Right ventricle myocardium inferior (tissue), 1 donor: ENCODE results near the gene NLRC4. TPM values are rescaled to one million over a fixed set of nuclear protein-coding genes. Genes with fewer than 3 reads are reported as not detected.
"Not testable (repeated sequence)": the region's sequence is repeated elsewhere in the genome, so short reads cannot be mapped to it uniquely, and the experiment has no call there.

Experiments
- ATAC-seq: fragments of 200-7000 bp; cut with Tn5 transposase; one replicate; pipeline ENCODE4 v1.9.1; 2020; ENCODE audit warnings: mild to moderate bottlenecking, moderate library complexity
- DNase-seq: peaks from one replicate; pipeline ENCODE4 v3.0.0; 2021; ENCODE audit errors: missing footprints
- intact Hi-C: fragments of 100-400 bp; cut with DNase I; formaldehyde crosslinking; loops from one replicate; pipeline ENCODE4 v1.11.0; 2022
- total RNA-seq: library from RNA; stranded (reverse); fragmentation: NEBNext Ultra II Directional; extraction: Animal tissue kit (Norgen Biotek cat#: 25700); gene quantifications from one replicate; pipeline ENCODE4 v1.2.1, GENCODE V29; 2021
- donor health status: DM: no; HTN: yes; CAD: no; lungs with severe emphysema.

The NLRC4 gene
- total RNA-seq, 1 donor from 2014 or later = 1.4 TPM

DNA sequence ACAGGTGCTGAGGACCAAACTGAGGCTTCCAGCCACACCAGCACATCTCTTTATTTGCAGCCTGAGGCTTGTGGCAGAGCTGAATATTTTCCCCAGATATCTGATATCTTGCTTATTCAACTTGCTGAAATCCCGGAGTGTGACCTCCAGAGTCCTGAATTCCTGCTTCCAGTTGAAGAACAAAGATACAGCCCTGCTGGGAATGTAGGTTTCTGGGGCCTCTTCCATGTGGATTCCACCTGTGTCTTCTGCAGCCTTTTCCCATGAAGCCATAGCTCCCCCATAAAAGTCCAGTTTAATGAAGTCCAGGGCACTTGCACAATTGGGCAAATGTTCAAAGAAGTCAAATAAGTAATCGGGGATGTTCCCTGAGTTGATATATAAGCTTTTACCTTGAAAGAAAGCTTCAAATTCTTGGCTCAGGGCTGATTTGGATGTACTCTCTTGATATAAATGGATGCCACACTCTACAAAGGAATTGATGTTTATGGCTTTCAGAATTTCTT lies 14.9 kb downstream of the NLRC4 start:
- no peak for DNase-seq
- intact Hi-C loops = no loop called here
- ATAC-seq = no peak

DNA sequence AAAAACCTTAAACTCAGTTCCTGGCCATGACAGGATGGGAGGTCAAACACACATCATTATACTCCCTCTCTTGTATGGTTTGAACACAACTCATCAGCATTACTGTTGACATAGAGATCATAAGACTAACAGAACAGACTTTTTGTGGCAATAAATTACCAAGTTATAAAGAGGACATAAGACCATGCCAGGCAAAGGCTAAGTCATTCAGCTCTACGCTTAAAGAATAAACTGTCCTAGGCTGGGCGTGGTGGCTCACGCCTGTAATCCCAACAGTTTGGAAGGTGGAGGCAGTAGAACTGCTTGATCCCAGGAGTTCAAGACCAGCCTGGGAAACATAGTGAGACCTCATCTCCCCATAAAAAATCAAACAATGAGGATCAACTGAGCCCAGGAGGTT lies 16.4 kb downstream of the NLRC4 start:
- DNase-seq (no peak), ATAC-seq (no peak)
- intact Hi-C loops = no loop called here

DNA sequence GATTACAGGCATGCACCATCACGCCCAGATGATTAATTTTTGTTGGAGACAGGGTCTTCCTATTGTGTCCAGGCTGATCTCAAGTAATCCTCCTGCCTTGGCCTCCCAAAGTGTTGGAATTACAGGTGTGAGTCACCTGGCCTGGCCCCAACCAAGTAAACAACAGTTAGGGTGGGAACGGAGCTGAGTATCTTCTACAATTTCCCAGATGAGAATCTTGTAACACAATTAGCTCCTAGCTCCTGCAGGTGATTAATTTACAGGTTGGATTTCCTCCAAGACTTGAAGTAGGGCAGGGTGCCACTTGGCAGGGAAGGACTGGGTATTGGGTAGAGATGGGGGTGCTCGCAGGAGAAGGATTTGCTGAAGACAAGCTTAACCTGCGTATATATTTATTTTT lies 17.8 kb downstream of the NLRC4 start:
- ATAC-seq = no peak
- intact Hi-C loops = no loop called here
- DNase-seq = no peak

DNA sequence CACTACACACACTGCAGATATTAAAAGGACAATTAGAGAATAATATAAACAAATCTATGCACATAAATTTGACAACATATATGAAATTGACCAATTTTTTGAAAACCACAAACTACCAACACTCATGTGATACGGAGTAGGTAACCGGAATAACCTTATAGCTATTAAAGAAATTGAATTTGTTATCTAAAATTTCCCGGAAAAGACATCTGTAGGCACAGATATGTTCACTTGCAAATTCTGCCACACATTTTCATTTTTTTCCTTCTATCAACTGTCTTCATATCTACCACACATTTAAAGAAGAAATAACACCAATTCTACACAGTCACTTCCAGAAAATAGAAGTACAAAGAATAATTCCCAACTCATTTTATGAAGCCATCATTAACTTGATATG lies 22.4 kb downstream of the NLRC4 start:
- ATAC-seq = no peak
- intact Hi-C loops = no loop called here
- DNase-seq = no peak

DNA sequence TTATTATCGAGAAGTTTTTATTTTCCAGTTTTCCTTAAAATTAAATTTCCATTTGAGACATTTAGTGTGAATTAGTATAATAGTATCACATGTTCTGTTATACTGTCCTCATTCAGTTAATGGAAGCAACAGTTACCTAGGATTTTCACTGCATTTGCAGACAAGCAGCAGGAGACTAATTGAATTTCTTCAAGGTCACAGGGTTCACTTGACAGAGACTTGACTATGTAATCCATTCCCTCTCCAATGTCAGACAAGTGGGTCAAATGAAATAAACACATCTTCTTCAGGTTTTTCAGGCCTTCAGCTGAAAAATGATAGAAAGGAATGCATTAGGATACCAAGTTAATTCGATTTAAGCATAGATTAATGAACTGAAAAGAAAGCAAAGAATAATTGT lies 26.7 kb downstream of the NLRC4 start:
- no peak for ATAC-seq
- DNase-seq = no peak
- intact Hi-C loops = no loop called here

DNA sequence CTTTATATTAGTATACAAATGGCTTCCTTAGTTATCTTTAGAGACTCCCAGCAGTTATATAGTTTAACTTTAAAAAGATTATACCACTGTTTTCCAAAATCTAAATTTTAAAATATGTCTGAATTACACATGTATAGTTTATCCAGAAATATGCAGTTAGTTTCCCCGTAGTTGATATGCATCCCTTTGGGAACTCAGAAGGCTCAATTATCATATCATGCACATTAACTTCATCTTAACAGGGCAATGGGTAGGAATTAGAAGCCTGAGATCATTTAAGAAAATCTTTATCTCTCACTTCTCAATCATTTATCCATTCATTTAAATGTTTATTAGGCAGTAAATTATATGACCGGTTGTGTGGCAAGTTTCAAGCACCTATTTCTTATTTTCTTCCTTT lies 27.2 kb downstream of the NLRC4 start:
- no peak for ATAC-seq
- intact Hi-C loops = no loop called here
- DNase-seq = no peak

DNA sequence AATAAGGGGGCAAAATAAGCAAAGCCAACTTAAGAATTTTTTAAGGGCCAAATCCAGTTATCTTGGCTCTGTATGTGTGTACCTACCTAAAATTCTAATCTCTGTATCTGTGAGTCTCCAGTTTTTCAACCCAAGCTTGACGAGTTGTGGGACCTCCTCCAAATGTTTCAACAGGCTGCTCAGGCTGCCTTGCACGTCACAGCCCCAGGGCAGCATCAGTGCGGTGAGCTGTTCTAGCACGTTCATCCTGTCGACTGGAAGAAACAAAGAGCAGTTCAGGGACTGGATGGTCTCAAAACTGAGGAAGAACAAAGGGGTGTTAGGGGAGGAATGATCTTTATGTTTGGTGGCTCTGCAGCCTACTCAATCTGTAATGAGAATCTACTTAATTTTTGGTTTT lies 29.4 kb downstream of the NLRC4 start:
- ATAC-seq = no peak
- DNase-seq = no peak

DNA sequence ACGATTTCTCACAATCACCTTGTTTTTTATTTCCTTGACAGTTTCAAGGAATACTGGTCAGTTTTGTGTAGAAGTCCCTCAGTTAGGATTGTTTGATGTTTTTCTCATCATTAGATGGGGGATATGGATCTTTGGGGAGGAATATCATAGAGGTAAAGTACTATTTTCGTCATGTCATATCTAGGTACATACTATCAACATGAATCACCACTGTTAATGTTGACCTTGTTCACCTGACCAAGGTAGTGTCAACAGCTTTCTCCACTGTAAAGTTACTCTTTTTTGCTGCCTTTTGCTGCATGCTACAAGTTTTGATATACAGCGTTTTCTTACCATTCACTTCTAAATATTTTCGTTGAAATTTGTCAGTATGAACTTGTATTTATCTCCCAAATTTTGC lies 32.7 kb downstream of the NLRC4 start:
- DNase-seq = no peak
- ATAC-seq = no peak
- intact Hi-C loops = no loop called here

More for the DNA sequence above, 29.4 kb downstream of the NLRC4 start:
- intact Hi-C loops = no loop called here

DNA sequence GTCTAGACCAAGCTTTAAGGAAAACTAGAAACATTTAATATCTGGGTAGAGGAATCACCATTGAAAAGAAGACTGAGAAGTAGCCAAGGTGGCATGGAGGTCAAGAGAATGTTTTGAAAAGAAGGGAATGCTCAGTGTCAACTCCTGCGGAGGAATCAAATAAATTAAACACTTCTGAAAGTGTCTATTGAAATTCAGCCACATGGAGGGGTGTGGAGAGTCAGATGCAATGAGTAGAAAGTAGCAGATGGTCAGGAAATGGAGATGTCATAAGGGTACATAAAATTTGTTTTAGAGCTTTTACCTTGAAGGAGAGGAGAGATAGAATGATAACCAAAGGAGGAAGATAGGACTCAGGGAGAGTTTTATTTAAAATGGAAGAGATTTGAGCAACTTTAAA lies 35.1 kb downstream of the NLRC4 start:
- intact Hi-C loops = no loop called here

DNA sequence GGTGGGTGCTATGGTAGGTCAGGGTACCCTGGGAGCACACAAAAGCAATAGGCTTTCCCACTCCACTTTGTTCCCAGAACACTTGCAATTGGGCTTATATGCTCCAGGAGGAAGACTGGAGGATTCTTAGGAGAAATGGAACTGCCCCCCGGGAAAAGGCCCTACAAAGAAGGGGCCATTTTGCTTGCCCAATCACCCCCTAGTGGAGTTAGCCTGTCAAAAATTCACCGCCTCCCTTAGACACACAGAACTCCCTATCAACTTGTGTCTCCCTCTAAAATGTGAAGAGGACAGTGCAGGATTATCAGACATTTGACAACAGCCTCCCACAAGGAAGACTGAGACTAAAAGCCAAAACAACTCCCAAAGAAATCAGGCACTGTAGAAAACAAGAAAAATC lies 36.5 kb downstream of the NLRC4 start:
- no peak for ATAC-seq
- DNase-seq = no peak
- intact Hi-C loops = no loop called here

More for the DNA sequence above, 35.1 kb downstream of the NLRC4 start:
- DNase-seq (no peak), ATAC-seq (no peak)

DNA sequence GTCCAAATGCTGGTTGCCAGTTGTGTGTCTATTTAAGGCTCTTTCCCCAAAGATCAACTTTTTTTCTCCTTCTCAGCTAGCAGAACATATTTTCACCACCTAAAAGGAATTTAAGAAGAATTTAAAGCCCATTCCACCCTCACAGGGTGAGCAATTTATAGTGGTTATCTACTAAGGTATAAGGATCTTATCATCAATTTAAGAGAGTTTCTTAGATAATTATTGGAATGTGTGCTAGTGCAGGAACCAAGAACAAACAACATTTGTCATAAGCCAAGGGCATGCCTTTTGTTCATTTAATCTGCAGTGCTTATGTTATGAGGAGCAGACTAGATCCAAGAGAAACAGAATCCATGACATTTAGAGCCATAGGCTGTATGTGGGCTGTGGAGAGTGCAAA lies 37.2 kb downstream of the NLRC4 start:
- no peak for DNase-seq
- intact Hi-C loops = no loop called here
- no peak for ATAC-seq

DNA sequence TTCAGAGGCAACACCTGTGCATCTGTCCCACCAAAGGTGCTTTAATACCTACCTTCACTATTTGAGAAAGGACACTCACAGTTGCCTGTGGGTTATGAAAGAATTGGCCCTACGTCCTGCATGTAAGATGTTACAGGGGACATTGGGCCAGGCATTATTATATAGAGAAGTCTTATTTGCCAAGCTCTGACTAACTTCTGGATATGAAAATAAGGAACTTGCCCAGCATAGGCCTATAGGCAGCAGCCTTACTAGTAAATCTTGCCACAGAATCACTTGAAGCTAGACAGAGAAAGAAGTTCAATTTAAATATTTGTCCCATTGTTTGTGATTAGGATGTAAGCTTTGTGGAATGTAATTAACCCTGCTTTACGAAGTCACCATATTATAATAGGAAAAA lies 41.7 kb downstream of the NLRC4 start:
- DNase-seq (no peak), ATAC-seq (no peak)
- intact Hi-C loops = no loop called here

DNA sequence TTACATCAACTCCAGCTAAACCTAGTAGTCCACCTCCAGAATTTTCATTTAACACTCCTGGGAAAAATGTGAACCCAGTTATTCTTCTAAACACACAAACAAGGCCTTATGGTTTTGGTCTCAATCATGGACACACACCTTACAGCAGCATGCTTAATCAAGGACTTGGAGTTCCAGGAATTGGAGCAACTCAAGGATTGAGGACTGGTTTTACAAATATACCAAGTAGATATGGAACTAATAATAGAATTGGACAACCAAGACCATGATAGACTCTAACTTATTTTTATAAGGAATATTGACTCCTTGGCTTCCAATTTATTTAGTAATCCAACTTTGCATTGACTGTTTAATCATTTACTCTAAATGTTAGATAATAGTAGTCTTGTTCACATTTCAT lies 44.2 kb downstream of the NLRC4 start:
- no peak for DNase-seq
- ATAC-seq = no peak
- intact Hi-C loops = no loop called here

DNA sequence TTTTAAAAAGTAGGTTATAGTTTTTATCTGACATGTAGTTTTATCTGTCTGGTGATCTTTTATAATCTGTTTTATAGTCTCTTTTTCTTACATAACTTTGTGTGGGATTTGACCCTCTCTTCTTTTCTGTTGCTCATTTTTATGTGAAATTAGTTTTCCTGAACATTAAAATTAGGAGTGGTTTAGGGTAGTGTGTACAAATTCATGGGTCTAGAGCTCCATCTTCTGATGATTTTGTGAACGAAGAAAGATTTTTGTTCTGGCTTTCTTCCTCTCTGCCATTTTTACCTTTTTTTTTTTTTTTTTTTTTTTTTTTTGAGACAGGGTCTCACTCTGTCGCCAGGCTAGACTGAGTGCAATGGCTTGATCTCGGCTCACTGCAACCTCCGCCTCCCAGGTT lies 52.4 kb downstream of the NLRC4 start:
- intact Hi-C loops = no loop called here
- ATAC-seq = no peak

DNA sequence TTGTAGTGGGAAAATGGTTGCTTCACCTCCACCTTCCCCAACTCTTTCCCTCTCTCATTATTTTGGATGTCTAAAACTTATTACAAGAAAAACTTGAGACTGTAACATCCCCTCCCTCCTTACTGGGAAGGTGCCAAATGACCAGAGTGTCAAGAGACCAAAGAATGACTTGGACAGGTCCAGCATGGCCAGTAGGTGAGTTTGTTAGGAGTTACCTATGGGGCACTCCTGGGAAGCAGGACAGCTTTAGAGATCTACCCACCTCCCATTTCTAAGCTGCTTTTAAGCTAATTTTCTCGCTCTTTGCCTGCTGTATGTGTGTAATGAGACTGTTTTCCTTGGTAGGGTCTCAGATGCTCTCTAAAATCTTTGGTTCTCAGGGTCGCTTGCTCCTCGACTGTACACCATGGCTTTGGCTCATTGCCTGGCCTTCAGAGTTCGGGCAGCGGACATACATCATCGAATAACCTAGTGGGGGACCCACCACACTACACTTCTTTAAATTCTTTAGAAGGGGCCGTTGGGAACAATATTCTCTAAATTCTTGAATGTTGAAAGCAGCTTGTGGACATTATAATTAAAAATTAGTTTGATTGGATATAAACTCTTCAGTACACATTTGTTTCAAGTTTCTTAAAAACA lies 53.8 kb downstream of the NLRC4 start:
- intact Hi-C loops = no loop called here
- DNase-seq = no peak
- ATAC-seq = no peak

More for the DNA sequence above, 52.4 kb downstream of the NLRC4 start:
- no peak for DNase-seq

DNA sequence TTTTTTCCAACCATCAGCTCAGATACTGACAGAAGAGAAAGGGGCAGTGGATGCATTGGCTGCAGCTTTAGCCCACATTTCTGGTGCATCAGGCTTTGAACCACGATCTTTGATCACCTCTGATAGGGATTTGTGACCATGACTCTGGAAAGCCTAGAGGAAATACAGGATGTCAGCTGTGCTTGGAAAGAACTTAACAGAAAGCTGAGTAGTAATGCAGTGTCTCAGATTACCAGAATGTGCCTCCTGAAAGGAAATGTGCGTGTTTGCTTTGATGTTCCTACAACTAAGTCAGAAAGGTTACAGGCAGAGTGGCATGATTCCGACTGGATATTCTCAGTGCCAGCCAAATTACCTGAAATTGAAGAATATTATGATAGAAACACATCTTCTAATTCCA lies 61.3 kb downstream of the NLRC4 start:
- intact Hi-C loops, ATAC-seq, DNase-seq: not testable (repeated sequence)

DNA sequence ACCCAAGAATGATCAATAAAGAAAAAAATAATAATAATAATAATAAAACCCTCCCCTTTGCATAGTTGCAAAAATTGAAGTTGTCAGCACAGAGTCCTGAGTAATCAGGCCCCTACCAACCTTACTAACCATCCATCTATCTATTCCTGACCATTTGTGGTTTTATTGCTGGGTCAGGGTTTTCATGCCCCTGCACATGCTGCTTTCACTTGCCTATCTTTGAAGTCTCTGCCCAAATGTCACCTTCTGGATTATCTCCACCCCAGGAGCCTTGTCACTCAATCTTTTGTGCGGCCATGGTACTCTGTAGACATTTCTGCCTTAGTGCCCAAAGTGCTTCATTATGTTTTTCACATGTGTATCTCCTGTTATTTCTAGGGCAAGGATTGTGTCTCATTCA lies 63.9 kb downstream of the NLRC4 start:
- DNase-seq (no peak), ATAC-seq (no peak)
- intact Hi-C loops = no loop called here

DNA sequence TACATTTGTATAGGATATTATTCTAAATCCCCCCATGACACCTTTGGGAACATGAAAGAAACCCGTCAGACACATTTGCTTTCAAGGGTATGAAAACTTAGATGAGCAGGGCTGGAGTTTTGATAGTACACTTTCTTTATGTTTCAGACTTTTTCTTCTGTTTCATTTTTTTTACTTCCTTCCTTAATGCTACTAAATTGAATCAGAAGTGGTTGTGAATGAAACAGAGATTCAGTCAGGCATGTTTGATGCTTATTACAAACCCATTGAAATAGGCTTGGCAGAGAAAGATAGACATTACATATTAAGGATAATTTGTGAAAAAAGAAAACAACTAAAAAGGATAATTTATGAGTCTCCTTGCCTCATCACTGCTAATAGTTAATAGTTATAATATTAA lies 72.3 kb downstream of the NLRC4 start:
- no peak for DNase-seq
- intact Hi-C loops = no loop called here
- no peak for ATAC-seq

DNA sequence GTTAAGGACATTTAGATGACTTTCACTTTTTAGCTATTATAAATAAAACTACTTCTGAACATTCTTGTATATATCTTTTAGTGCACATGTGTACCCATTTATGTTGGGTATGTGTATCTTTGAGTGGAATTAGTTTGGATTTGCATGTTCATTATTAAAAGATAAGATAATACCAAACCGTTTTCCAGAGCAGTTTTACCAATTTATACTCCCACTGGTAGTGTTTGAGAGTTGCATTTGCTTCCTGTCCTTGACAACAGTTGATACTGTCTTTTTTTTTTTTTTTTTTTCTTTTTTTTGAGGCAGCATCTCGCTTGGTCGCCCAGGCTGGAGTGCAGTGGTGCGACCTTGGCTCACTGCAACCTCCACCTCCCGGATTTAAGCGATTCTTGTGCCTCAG lies 75.7 kb downstream of the NLRC4 start:
- intact Hi-C loops = no loop called here
- ATAC-seq (no peak), DNase-seq (no peak)

DNA sequence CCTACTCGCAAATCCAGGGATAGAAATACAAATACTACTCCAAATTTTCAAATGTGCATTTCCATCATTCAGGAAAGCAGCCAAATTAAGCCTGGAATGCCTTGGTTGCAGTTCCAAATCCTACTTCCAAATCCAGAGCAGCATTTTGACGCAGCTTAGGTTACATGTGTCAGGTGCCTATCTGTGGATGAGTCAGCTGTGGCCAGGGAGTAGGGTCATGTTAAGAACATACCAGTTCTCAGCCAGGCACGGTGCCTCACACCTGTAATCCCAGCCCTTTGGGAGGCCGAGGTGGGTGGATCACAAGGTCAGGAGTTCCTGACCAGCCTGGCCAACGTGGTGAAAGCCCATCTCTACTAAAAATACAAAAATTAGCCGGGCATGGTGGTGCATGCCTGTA lies 82.0 kb downstream of the NLRC4 start:
- intact Hi-C loops = no loop called here
- no peak for DNase-seq
- no peak for ATAC-seq
